GM12872 (cell line): ENCODE data around the gene RALY.

Source experiments
- TF ChIP-seq, protein P1 (sequence below): IDR thresholded peaks from 3 replicates; pipeline ENCODE4 v1.5.1; 2011; ENCODE audit warnings: low read depth, mild to moderate bottlenecking, low read length, moderate library complexity; ENCODE audit not compliant: insufficient read depth

The RALY gene

DNA sequence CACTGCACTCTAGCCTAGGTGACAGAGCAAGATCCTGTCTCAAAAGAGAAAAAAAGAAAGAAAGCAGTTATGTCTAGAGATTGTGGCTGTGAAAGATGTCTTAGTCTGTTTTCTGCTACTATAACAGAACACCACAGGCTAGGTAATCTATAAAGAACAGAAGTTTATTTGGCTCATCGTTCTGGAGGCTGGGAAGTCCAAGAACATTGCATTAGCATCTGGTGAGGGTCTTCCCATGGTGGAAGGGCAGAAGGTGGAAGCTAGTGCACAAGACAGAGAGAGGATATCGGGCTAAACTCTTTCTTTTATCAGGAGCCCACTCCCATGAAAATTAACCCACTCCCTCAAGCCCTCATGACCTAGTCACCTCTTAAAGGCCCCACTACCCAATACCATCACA, 16.2 kb upstream of the RALY start:
- TF ChIP-seq, protein P1, sequence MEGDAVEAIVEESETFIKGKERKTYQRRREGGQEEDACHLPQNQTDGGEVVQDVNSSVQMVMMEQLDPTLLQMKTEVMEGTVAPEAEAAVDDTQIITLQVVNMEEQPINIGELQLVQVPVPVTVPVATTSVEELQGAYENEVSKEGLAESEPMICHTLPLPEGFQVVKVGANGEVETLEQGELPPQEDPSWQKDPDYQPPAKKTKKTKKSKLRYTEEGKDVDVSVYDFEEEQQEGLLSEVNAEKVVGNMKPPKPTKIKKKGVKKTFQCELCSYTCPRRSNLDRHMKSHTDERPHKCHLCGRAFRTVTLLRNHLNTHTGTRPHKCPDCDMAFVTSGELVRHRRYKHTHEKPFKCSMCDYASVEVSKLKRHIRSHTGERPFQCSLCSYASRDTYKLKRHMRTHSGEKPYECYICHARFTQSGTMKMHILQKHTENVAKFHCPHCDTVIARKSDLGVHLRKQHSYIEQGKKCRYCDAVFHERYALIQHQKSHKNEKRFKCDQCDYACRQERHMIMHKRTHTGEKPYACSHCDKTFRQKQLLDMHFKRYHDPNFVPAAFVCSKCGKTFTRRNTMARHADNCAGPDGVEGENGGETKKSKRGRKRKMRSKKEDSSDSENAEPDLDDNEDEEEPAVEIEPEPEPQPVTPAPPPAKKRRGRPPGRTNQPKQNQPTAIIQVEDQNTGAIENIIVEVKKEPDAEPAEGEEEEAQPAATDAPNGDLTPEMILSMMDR: no peak

DNA sequence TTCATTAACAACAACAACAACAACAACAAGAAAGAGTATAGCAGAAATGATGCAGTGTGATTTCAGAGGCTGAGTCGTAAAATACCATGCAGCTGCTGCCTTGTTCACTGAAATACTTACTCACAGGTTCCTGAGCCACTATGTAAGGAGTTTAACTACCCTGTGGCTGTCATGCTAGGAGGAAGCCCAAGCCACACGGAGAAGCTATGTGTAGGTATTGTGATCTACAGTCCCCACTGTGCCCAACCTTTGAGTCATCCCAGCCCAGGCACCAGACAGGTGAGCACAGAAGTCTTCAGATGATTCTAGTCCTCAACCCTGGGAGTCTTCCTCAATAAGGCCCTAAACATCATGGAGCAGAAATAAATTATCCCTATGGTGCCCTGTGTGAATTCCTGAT, 14.6 kb upstream of the RALY start:
- TF ChIP-seq, protein P1: no peak

DNA sequence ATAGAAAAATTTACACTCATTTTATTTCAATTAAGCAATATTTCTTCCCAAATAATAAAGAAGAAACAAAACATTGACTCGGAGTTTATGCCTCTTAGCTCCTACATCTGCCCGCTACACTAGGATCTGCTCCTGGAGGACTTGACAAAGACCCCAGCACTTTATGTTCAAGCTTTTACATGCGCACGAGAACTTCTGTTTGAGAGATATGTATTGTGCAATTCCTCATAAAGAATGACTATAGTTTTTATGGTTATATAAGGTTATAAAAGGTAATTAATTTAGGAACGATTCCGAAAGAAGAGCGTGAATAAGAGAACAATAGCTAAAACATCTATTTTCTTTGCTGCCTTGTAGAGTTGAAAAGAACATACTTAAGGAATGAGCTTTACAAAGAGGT, 12.4 kb upstream of the RALY start:
- TF ChIP-seq, protein P1: no peak

DNA sequence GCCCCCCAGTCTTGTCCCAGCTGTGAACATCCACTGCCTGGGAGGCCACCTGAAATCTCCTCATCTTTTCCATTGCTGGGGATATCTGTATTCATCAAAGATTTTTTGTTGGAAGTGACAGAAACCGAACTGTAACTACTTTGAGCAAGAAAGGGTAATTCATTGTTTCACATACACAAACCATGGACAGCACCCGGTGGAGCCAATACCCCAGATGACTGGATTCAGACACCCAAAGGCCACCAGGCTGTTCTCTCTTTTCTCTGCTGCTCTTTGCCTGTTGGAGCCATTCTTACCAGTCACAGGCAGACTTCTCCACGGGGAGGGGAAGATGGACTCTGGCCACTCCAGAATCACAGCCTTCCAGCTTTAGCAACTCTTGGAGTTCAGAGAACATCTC, 11.7 kb upstream of the RALY start:
- TF ChIP-seq, protein P1: no peak

DNA sequence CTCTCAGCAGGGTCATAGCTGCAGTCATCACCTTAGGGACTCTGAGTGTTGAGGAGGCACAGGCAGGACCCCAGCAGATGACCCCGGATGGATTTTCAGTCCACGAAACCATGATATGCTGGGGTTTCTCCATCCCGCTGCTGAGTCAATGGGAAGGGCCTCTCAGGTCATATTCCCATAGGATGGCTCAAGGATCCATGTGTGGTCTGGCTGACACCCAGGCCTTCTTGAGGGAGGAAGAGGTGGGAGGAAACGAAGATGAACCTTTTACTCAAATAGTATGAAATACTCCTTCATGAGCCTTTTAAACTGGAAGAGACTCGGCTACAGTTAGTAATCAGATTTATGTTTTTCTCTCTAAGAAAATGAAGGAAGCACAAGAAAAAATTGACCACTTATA, 10.3 kb upstream of the RALY start:
- TF ChIP-seq, protein P1: no peak

DNA sequence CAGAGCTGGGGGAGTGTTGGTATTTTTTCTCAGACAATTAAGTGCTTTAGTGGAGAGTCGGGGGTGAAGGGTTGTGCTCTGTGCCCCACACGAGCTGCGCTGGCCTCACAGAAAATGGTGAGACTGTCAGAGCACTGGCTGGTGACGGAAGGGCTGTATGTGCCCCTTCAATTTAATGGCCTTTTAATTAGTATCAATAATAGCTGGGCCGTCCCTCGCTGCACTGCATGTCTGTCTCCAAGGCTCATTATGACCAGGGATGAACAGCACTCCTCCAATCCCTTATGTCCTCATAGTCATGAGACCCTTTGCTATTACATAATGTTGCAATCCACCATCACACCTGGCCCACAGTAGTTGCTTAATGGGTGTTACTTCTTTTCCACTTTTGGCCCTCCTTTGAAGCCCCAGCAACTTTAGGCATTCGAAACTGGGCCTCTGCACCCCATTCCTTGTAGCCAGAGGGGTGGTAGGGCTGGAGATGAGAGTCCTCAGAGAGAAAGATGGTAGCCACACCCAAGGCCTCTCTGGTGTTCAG, 9.5 kb upstream of the RALY start:
- TF ChIP-seq, protein P1: no peak

DNA sequence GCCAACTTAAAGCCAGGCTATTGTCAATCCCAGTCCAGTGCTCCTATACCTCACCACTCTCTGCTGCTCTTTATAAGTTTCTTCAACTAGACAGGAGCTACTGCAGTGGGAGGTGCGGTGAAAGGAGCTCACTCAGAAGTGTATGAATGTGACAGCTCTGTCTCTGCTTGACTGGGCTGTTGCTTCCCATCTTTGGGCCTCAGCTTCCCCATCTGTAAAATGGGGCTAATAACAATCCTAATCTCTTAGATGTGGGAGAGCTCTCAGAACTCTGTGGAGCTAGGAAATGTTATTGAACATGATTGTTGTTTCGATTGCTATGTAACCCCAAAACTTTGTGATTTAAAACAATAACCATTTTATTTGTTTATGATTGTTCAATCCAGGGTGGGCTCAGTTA, 8.4 kb upstream of the RALY start:
- TF ChIP-seq, protein P1: no peak
